ENCODE data around the gene SNTB2.

- TF ChIP-seq SP4 (IDR thresholded peaks at IDR 0.05; ENCODE audit: low read length): no peak
- TF ChIP-seq ZNF274 (IDR thresholded peaks at IDR 0.05; ENCODE audit: borderline replicate concordance, extremely low read depth, low read length): no peak
- no peak for TF ChIP-seq TCF12 (IDR thresholded peaks at IDR 0.05; ENCODE audit: low read depth, low read length)
- TF ChIP-seq, protein P1, sequence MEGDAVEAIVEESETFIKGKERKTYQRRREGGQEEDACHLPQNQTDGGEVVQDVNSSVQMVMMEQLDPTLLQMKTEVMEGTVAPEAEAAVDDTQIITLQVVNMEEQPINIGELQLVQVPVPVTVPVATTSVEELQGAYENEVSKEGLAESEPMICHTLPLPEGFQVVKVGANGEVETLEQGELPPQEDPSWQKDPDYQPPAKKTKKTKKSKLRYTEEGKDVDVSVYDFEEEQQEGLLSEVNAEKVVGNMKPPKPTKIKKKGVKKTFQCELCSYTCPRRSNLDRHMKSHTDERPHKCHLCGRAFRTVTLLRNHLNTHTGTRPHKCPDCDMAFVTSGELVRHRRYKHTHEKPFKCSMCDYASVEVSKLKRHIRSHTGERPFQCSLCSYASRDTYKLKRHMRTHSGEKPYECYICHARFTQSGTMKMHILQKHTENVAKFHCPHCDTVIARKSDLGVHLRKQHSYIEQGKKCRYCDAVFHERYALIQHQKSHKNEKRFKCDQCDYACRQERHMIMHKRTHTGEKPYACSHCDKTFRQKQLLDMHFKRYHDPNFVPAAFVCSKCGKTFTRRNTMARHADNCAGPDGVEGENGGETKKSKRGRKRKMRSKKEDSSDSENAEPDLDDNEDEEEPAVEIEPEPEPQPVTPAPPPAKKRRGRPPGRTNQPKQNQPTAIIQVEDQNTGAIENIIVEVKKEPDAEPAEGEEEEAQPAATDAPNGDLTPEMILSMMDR (IDR thresholded peaks at IDR 0.05; ENCODE audit: control extremely low read depth in 1 of 3, insufficient read depth in 1 of 3, low read depth in 1 of 3, low read length in 3 of 3): no peak; a peak in 1 of 4 replicates
- no peak for TF ChIP-seq POLR2A (IDR thresholded peaks at IDR 0.05; ENCODE audit: control extremely low read depth in 1 of 2, low read depth in 2 of 2, low read length in 2 of 2)
- no peak for TF ChIP-seq EZH2 (IDR thresholded peaks at IDR 0.05; ENCODE audit: low read depth, low read length, severe bottlenecking)
- TF ChIP-seq, protein P2, sequence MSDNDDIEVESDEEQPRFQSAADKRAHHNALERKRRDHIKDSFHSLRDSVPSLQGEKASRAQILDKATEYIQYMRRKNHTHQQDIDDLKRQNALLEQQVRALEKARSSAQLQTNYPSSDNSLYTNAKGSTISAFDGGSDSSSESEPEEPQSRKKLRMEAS (IDR thresholded peaks at IDR 0.05): no peak
- no peak for TF ChIP-seq EGR1 (IDR thresholded peaks at IDR 0.05; ENCODE audit: borderline replicate concordance, low read depth, low read length)
- TF ChIP-seq EP300 (IDR thresholded peaks at IDR 0.05; ENCODE audit: borderline replicate concordance in 1 of 2, low read depth in 2 of 2, low read length in 2 of 2): no peak
- no peak for TF ChIP-seq GABPA (IDR thresholded peaks at IDR 0.05; ENCODE audit: borderline replicate concordance, insufficient read depth, low read length)
- TF ChIP-seq SIRT6 (IDR thresholded peaks at IDR 0.05; ENCODE audit: low read length): no peak
- TF ChIP-seq TEAD4 (IDR thresholded peaks at IDR 0.05; ENCODE audit: low read depth, low read length): no peak
- no peak for TF ChIP-seq BACH1 (IDR thresholded peaks at IDR 0.05; ENCODE audit: low read length)
- TF ChIP-seq MAFK (IDR thresholded peaks at IDR 0.05; ENCODE audit: low read depth, low read length): no peak
Measured at GRCh38 chr16:69340095-69340644, 153.2 kb downstream of the SNTB2 start.
